GM21423 (cell line): Measurements from ENCODE around the gene IL15RA.
"Not testable (repeated sequence)": the region's sequence is repeated elsewhere in the genome, so short reads cannot be mapped to it uniquely, and the experiment has no call there.

Experiments used
- ATAC-seq: cut with Tn5 transposase; IDR thresholded peaks from one replicate; pipeline ENCODE4 v1.9.1; 2021; ENCODE audit warnings: mild to moderate bottlenecking, moderate library complexity; ENCODE audit not compliant: unreplicated experiment

Gene IL15RA

GRCh38 chr10:5970527-5970926 is 6.8 kb downstream of the IL15RA start:
- no peak for ATAC-seq

- no peak for ATAC-seq
Measured at GRCh38 chr10:5970066-5970465, 7.3 kb downstream of the IL15RA start.

- no peak for ATAC-seq
Measured at GRCh38 chr10:5968681-5969453, 8.5 kb downstream of the IL15RA start.

- ATAC-seq: no peak
Measured at GRCh38 chr10:5968037-5968680, 9.2 kb downstream of the IL15RA start.

- ATAC-seq: no peak
Measured at GRCh38 chr10:5965266-5965665, 12.1 kb downstream of the IL15RA start.

GRCh38 chr10:5964736-5965135 is 12.6 kb downstream of the IL15RA start:
- no peak for ATAC-seq

GRCh38 chr10:5963591-5963990 is 13.8 kb downstream of the IL15RA start:
- no peak for ATAC-seq

GRCh38 chr10:5963071-5963470 is 14.3 kb downstream of the IL15RA start:
- no peak for ATAC-seq

GRCh38 chr10:5962358-5962940 is 14.9 kb downstream of the IL15RA start:
- ATAC-seq: not testable (repeated sequence)

GRCh38 chr10:5961405-5962100 is 15.8 kb downstream of the IL15RA start:
- no peak for ATAC-seq

GRCh38 chr10:5960973-5961275 is 16.4 kb downstream of the IL15RA start:
- not testable (repeated sequence) for ATAC-seq

- ATAC-seq: no peak
Measured at GRCh38 chr10:5960070-5960972, 17.0 kb downstream of the IL15RA start.

GRCh38 chr10:5959581-5960069 is 17.7 kb downstream of the IL15RA start:
- no peak for ATAC-seq

GRCh38 chr10:5959142-5959541 is 18.2 kb downstream of the IL15RA start:
- no peak for ATAC-seq

GRCh38 chr10:5958675-5959074 is 18.7 kb downstream of the IL15RA start:
- no peak for ATAC-seq

- ATAC-seq: no peak
Measured at GRCh38 chr10:5958077-5958476, 19.3 kb downstream of the IL15RA start.

- ATAC-seq: no peak
Measured at GRCh38 chr10:5956146-5956936, 21.0 kb downstream of the IL15RA start.

GRCh38 chr10:5953676-5954075 is 23.7 kb downstream of the IL15RA start:
- ATAC-seq: no peak

GRCh38 chr10:5952731-5953385 is 24.5 kb downstream of the IL15RA start:
- ATAC-seq: no peak
